Keratinocyte (primary cell): ENCODE results near the gene SCFD2. TPM values are rescaled to one million over a fixed set of nuclear protein-coding genes. Genes with fewer than 3 reads are reported as not detected.
A peak's percentile ranks its signal among the peaks of the same experiment; 100 is the strongest.

Source experiments
- DNase-seq: peaks from one replicate; pipeline ENCODE4 v3.0.0-alpha.2; 2011; ENCODE audit warnings: low read depth, missing footprints, low spot score
- FAIRE-seq: peaks from 2 replicates; lab custom pipeline; 2011; peaks lifted over from hg19 to GRCh38; lab: Jason Lieb, UNC
- H2AFZ ChIP-seq: 2 replicates; pipeline ENCODE4 v1.6.0; 2012; ENCODE audit warnings: low read length, control low read depth, inconsistent platforms; ENCODE audit not compliant: control insufficient read depth
- H3K27ac ChIP-seq: 2 replicates; pipeline ENCODE4 v1.5.1; 2011; ENCODE audit warnings: low read length; ENCODE audit not compliant: control insufficient read depth, insufficient read depth
- H3K27me3 ChIP-seq: 3 replicates; pipeline ENCODE4 v1.6.0; 2011; ENCODE audit warnings: low read length; ENCODE audit not compliant: control insufficient read depth, insufficient read depth; ENCODE audit errors: extremely low read depth
- H3K36me3 ChIP-seq, 2 experiments: 2 replicates in 1 of 2; 3 replicates in 1 of 2; pipeline ENCODE4 v1.5.1; 2011; ENCODE audit warnings: low read length in 2 of 2, mild to moderate bottlenecking in 1 of 2; ENCODE audit not compliant: control insufficient read depth in 2 of 2, insufficient read depth in 2 of 2; ENCODE audit errors: extremely low read depth in 1 of 2
- H3K4me1 ChIP-seq: 3 replicates; pipeline ENCODE4 v1.5.1; 2011; ENCODE audit warnings: low read length; ENCODE audit not compliant: control insufficient read depth, insufficient read depth; ENCODE audit errors: extremely low read depth
- H3K4me2 ChIP-seq: 3 replicates; pipeline ENCODE4 v1.6.0; 2011; ENCODE audit warnings: low read depth, low read length; ENCODE audit not compliant: control insufficient read depth, insufficient read depth; ENCODE audit errors: extremely low read depth
- H3K4me3 ChIP-seq, 3 experiments: fragments of 200-600 bp in 1 of 3; sonication (generic) in 1 of 3; 2 replicates in 2 of 3; 3 replicates in 1 of 3; pipeline ENCODE4 v1.5.1; 2011 to 2016; ENCODE audit warnings: low read length in 3 of 3, mild to moderate bottlenecking in 3 of 3, control low read depth in 2 of 3, inconsistent platforms in 1 of 3, low read depth in 1 of 3, mixed read lengths in 1 of 3, mixed run types in 1 of 3, moderate library complexity in 1 of 3; ENCODE audit not compliant: control insufficient read depth in 2 of 3, insufficient read depth in 2 of 3; ENCODE audit errors: extremely low read depth in 1 of 3
- H3K79me2 ChIP-seq: 2 replicates; pipeline ENCODE4 v1.6.0; 2012; ENCODE audit warnings: low read length; ENCODE audit not compliant: control insufficient read depth, insufficient read depth
- H3K9ac ChIP-seq: 3 replicates; pipeline ENCODE4 v1.6.0; 2011; ENCODE audit warnings: low read length; ENCODE audit not compliant: control insufficient read depth, insufficient read depth; ENCODE audit errors: extremely low read depth
- H3K9me1 ChIP-seq: 3 replicates; pipeline ENCODE4 v1.6.0; 2011; ENCODE audit warnings: low read length; ENCODE audit not compliant: control insufficient read depth, insufficient read depth; ENCODE audit errors: extremely low read depth
- H3K9me3 ChIP-seq: 2 replicates; pipeline ENCODE4 v1.5.1; 2012; ENCODE audit warnings: low read depth, low read length; ENCODE audit not compliant: control insufficient read depth
- H4K20me1 ChIP-seq: 3 replicates; pipeline ENCODE4 v1.6.0; 2011; ENCODE audit warnings: low read length; ENCODE audit not compliant: control insufficient read depth, insufficient read depth; ENCODE audit errors: extremely low read depth
- EZH2 ChIP-seq: IDR thresholded peaks from one replicate; pipeline ENCODE4 v1.6.1; 2012; ENCODE audit warnings: inconsistent platforms, mild to moderate bottlenecking, low read length, moderate library complexity
- dilution Hi-C: fragments of 300-500 bp; cut with MboI; formaldehyde crosslinking; loops from one replicate; pipeline ENCODE4 v1.7.0; 2020; ENCODE audit warnings: low sequenced_read_pairs; ENCODE audit not compliant: extremely low pct_ligation_motif_present
- polyA plus RNA-seq, 5 experiments: library from polyadenylated mRNA; depleted of rRNA in 3 of 5; stranded (reverse) in 3 of 5; stranded (forward) in 1 of 5; unstranded in 1 of 5; fragments of >200 nt; gene quantifications; 1 replicate in 1 of 5; 2 replicates in 3 of 5; 3 replicates in 1 of 5; pipeline versions ENCODE4 v1.2.1 to v1.2.3, GENCODE V29; 2011 to 2012; ENCODE audit warnings: missing spikeins in 2 of 5, low read depth in 1 of 5, low replicate concordance in 1 of 5
- TF ChIP-seq, protein P1 (sequence below), 3 experiments: IDR thresholded peaks in 1 of 3; conservative IDR thresholded peaks in 1 of 3; optimal IDR thresholded peaks in 1 of 3; 2 replicates in 2 of 3; 3 replicates in 1 of 3; pipeline versions ENCODE3 to v1.5.1; 2011; ENCODE audit warnings: low read length in 3 of 3, mild to moderate bottlenecking in 3 of 3, moderate library complexity in 2 of 3, control low read depth in 1 of 3, inconsistent platforms in 1 of 3; ENCODE audit not compliant: insufficient read depth in 2 of 3; ENCODE audit errors: extremely low read depth in 1 of 3

The SCFD2 gene
- polyA plus RNA-seq, 1 donor (not counting 4 experiments of a cell fraction or from before 2014, with no cell fraction given), result 13.9 TPM

DNA sequence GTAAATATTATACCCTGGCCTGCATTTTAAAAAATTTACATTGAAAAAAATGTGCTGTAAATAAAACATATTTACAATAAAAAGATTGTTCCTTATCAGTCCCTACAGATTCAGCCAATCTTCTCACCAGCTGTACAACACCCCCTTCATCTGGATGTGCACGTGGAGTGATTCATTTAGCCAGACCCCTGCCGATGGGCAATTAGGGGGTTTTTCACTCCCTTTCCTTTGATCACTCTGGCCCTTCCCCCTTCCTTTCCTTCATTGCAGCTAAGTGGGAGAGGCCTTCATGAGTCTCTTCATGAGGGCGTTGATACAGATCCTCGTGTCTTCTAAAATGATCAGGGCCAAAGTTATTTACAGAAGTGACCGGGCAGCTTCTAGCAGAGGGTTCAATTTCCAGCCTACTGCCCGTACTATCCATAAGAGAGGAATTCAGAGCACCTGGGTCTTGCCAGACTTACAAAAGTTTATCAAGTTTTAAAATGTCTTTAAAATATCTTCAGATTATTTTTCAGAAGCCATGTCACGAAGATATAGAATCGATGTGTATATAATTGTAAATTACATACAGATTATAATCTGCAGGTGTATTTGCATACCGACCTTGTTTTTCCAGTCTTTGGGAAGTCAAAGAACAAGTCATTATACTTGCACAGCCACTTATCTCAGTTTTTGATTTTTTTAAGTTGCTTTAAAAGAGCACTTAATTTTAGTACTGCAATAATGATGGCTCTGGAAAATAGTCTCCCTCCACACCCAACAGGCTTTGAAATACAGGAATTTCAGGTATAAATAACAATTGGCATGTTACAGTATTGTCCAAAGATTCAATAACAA is 525.1 kb downstream of the SCFD2 start:
- no peaks in the 10 kb centered on the region for H3K9me1 ChIP-seq
- H3K4me3 ChIP-seq, result no peak overlapping the region
- no peaks in the 10 kb centered on the region for H3K27me3 ChIP-seq
- H3K4me1 ChIP-seq, result peaks cover 47% of the 10 kb centered on the region
- no peak for TF ChIP-seq EZH2
- TF ChIP-seq, protein P1, sequence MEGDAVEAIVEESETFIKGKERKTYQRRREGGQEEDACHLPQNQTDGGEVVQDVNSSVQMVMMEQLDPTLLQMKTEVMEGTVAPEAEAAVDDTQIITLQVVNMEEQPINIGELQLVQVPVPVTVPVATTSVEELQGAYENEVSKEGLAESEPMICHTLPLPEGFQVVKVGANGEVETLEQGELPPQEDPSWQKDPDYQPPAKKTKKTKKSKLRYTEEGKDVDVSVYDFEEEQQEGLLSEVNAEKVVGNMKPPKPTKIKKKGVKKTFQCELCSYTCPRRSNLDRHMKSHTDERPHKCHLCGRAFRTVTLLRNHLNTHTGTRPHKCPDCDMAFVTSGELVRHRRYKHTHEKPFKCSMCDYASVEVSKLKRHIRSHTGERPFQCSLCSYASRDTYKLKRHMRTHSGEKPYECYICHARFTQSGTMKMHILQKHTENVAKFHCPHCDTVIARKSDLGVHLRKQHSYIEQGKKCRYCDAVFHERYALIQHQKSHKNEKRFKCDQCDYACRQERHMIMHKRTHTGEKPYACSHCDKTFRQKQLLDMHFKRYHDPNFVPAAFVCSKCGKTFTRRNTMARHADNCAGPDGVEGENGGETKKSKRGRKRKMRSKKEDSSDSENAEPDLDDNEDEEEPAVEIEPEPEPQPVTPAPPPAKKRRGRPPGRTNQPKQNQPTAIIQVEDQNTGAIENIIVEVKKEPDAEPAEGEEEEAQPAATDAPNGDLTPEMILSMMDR (optimal IDR thresholded peaks at IDR 0.05 in 1 of 3, IDR thresholded peaks at IDR 0.05 in 1 of 3, conservative IDR thresholded peaks at IDR 0.05 in 1 of 3; ENCODE audit: extremely low read depth in 1 of 3, insufficient read depth in 2 of 3, low read length in 3 of 3), result no peak
- H3K79me2 ChIP-seq, result no peaks in the 10 kb centered on the region
- no peak overlapping the region for H3K9ac ChIP-seq
- peak overlapping the region; percentile 70 for H2AFZ ChIP-seq
- no peaks in the 10 kb centered on the region for H3K9me3 ChIP-seq
- no peaks in the 10 kb centered on the region for H3K36me3 ChIP-seq
- no peaks in the 10 kb centered on the region for H4K20me1 ChIP-seq
- H3K27ac ChIP-seq, result no peak overlapping the region
- DNase-seq (no peak), FAIRE-seq (peak; percentile 9)
- no peak overlapping the region for H3K4me2 ChIP-seq
- dilution Hi-C loops, result no loop called here

DNA sequence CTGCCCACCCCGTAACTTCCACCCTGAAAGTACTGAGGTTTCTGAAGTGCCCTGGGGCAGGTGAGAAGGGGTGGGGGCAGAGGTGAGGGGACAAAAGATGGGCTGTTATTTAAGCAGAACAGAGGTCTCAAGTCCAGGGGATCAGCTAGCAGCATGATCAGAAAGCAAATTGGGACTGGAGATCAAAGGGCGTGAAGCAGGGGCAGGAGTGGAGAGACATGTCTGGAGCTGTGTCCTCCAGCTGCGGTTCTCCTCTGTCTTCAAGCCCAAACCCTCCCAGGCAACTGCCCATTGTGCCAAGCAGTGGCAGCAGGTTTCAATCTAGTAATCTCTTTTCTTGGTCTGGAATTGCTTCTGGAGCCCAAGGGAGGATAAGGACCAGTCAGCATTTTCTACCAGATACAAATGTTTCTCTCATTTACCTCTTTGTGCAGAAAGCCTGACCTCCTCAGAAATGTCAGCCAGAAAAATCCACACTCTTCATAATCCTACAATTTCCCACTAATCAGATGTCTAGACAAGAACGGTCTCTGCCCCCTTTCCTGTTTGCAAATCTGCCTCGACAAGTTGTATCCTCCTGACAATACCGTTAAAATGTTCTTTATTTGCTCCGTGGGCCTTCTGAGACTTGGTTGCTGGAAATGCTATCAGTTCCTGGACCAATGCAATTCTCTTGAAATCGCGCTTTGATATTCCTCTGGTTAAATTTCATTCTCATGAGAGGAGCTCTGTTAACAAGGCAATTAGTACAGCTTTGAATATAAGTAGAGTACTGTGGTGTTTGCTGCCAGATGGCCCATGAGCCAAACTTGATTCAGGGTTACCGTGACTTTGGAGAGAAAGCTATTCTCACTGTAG is 526.9 kb downstream of the SCFD2 start:
- Histone ChIP-seq H3K27me3 (no peaks in the 10 kb centered on the region), H3K9ac (peak overlapping the region; percentile 90), H3K4me3 (peak overlapping the region in 2 of 3 experiments; percentile 12 to 72), H3K9me1 (no peaks in the 10 kb centered on the region), H3K4me2 (peak overlapping the region; percentile 98), H3K36me3 (no peaks in the 10 kb centered on the region), H3K79me2 (no peaks in the 10 kb centered on the region), H3K4me1 (peaks cover 58% of the 10 kb centered on the region), H3K27ac (peak overlapping the region; percentile 99), H3K9me3 (no peaks in the 10 kb centered on the region), H2AFZ (peak overlapping the region; percentile 55), H4K20me1 (no peaks in the 10 kb centered on the region)
- dilution Hi-C loops, result no loop called here
- FAIRE-seq (peak; percentile 77), DNase-seq (no peak)
- TF ChIP-seq, protein P1 (optimal IDR thresholded peaks at IDR 0.05 in 1 of 3, IDR thresholded peaks at IDR 0.05 in 1 of 3, conservative IDR thresholded peaks at IDR 0.05 in 1 of 3; ENCODE audit: extremely low read depth in 1 of 3, insufficient read depth in 2 of 3, low read length in 3 of 3), result no peak
- TF ChIP-seq EZH2, result no peak
